GM18498 (cell line): ENCODE measurements around the gene CELF2.

Source experiments
- ATAC-seq: cut with Tn5 transposase; IDR thresholded peaks from one replicate; pipeline ENCODE4 v1.9.1; 2021; ENCODE audit warnings: mild to moderate bottlenecking, moderate library complexity; ENCODE audit not compliant: unreplicated experiment

Gene CELF2

DNA sequence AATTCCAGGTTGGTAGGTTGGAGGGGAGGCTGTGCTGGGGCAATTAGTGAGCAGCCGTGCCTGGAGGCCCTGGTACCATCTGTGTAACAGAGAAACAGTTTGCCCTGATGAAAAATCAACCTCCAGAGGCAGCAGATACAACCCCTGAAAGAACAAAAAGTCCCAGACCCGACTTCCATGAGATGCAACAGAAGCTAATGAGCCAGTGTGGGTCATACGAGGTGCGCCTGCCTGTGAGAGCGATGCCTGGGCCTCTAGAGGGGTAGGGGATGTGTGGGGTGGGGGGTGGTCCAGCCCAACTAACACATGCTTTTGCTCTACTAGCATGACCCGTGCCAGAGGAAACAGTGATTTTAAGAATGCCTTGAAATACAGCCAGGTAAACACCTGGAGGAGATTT is 39.3 kb downstream of the CELF2 start:
- no peak for ATAC-seq

DNA sequence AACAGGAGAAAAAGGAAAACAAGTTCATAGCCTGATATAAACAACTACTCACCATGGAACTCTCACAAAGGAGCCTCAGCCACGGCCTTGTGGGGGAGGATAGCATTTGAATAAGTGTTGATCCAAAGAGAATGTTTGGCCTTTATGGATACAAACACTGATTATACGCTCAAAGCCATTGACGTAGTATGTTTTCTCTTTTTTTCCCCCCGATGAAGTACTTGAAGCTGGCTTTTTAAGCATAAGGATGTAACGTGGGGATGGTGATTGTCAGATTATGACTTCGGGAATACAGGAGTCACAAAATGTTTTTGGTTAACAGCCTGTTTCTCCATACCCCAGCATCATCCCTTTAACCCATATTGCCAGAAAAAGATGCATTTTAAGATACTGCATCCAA is 39.8 kb downstream of the CELF2 start:
- no peak for ATAC-seq

DNA sequence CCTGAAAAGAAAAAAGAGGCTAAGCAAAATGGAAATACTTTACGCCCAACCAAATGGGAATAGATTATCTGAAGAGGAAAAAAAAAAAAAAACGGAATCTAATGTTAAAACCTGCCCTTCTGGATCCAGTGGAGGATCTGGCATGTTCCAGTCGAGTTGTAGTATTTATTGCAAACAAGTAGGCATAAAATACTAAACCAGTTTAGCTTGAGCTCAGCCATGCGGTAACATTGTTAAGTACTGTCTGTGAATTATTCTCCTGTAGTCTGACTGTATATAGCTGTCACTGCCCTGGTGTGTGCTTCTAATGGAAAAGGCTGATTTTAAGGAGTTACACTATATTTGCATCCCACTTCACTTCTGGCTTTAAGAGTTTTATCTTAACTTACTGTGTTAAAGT is 40.3 kb downstream of the CELF2 start:
- ATAC-seq = no peak

DNA sequence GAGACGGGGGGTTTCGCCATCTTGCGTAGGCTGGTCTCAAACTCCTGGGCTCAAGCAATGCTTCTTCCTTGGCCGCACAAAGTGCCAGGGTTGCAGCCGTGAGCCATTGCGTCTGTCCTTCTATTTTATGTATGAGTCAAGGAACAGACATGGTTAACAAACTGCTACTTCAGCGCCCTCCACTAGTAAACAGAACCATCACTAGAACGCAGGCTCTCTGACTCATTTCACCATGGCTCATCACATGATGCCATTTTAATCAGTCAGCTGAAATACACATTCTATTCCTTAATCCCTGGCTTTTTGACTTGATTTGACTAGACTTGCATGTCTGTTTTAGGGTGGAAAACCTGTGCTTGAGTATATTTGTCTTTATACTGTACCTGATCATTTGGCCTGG is 41.3 kb downstream of the CELF2 start:
- no peak for ATAC-seq

GRCh38 chr10:11063856-11064255 is 46.2 kb downstream of the CELF2 start:
- no peak for ATAC-seq

DNA sequence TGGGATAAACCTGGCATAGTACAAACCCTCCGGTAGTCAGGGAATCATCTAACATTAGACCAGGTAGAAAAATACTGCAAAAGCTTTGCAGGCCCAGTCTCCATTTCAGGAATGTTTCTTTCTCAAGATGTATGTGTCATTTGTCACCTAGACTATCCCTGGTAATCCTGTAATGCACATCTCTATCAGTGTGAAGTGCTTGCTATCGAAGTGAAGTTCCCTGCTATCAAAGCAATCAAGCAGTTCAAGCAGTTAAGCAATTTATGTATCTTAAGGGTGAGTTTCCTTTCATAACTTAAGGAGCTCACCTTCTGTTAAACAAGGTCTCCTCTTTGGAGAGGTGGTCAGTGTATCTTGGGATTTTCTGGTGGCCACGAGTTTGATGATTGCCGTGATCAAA is 47.2 kb downstream of the CELF2 start:
- no peak for ATAC-seq

DNA sequence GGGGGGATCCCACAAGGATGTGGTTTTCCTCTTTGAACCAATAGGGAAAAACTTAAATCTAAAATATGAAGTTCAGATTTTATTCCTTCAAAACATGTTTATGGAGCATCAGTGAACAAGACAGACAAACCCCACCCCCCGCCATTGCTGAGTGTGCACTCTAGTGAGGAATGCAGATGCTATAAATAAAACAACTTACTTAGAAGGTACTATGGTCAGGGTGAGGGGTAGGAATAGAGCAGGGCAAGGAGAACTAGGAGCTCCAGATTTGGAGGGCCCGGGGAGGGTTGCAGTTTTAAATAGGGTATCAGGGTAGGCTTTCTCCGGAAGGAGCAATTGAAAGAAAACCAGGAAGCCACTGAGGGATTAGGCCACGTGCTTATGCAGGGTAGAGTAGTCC is 47.9 kb downstream of the CELF2 start:
- no peak for ATAC-seq

- no peak for ATAC-seq
Observed at GRCh38 chr10:11066520-11066919, 48.8 kb downstream of the CELF2 start.

GRCh38 chr10:11068861-11069633 is 51.4 kb downstream of the CELF2 start:
- ATAC-seq = no peak

GRCh38 chr10:11073410-11073809 is 55.7 kb downstream of the CELF2 start:
- ATAC-seq = no peak

GRCh38 chr10:11074536-11075267 is 57.0 kb downstream of the CELF2 start:
- ATAC-seq = no peak

GRCh38 chr10:11076221-11076620 is 58.5 kb downstream of the CELF2 start:
- no peak for ATAC-seq

DNA sequence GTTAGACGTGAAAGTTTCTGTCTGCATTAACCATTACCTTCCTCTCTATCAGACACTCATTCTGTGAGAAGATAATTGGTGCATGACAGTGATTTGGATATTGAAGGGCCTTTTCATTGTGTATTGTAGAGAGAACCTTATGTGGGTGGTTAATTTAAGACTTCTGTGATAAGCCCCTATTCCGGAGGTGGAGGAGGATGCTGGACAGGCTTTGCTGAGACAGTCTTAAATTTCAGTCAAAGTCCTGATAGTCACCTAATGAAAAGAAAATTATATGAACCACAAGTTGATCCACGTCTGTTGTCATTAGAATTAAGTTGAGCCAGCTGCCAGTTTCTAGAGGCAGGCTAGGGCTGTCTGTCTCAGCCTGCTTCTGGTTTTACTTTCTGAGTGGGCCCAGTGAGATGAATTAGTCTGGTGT is 62.9 kb downstream of the CELF2 start:
- ATAC-seq = peak; percentile 83

DNA sequence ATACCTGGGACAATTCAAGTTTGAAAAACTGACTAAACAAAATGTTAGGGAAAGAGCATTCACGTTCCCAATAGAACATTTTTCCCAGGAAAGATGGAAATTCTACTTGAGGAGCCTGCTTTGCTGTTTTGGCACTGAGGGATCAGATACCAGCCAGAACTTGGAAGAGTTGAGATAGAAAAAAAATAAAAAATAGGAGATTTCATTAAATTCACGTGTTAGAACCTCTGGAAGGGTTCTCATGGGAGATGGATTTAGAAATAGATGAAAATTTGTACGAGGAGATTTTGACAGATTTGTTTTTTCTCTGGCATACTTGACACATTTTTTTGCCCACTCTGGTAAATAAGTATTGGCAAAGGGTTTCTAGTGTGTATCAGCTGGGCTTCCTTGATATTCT is 63.7 kb downstream of the CELF2 start:
- no peak for ATAC-seq

GRCh38 chr10:11082526-11082925 is 64.9 kb downstream of the CELF2 start:
- no peak for ATAC-seq

DNA sequence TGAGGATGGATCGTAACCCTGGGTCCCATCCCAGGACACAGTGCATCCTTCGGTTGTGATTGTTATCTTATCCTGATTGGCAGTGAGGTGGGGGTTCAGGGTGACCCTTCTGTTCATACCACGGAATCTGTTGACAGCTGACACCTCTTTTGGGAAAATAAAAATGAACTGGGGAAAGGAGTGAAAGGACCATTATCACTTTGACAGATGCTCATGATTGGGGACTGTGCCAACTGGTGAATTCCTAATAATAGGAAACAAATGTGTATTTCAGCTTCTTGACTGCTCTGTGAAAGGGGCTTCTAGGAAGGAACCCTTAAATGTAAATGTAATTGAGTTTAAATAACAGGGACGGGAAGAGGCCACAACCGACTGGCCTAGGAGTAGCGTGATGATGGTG is 65.4 kb downstream of the CELF2 start:
- ATAC-seq = no peak

DNA sequence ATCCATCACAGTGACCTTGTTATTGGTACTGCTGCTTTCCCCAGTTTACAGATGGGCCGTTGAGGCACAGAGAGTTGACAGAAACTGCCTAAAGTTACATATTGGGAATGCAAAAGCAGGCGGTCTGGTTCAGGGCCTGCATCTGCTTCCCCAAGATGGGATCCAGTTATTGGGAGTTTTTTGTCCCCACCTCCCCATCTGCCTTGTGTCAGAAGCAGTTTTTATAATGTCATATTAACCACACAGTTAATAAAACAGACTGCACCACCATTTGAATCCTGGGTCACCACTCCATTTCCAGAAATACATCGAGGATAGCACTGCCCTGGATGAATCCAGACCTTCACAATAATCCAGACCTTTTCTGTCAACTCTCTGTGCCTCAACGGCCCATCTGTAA is 67.9 kb downstream of the CELF2 start:
- no peak for ATAC-seq

DNA sequence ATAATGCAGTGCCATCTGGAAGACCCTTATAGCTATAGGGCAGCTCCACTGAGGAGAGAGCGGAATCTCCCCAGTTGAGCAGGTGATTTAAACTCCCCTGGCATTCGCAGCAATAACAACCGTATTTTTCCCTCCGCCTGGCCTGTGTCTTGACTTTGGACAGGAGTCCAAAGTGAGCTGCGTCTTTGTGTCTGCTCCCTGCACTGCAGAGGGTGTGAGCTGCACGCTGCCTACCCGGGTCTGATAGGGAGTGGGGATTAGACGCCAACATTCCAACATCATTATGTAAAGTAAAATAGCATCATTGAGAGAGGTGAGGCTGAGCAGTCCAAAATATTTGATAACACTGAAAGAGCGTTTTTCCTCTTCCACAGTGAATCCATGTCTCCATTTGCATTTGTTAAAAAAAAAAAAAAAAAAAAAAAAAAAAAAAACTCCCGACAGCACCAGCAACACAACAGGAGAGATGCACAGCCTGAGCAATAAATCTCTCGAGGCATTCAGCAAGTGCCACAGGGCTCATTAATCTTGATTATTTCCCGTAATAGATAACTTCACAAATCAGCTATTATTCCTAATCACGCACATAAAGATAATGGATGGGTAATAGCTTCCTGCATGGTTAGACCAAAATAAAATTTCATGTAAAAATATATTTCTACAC is 68.6 kb downstream of the CELF2 start:
- no peak for ATAC-seq

- no peak for ATAC-seq
Observed at GRCh38 chr10:11087372-11087771, 69.7 kb downstream of the CELF2 start.

GRCh38 chr10:11088709-11089108 is 71.0 kb downstream of the CELF2 start:
- no peak for ATAC-seq

DNA sequence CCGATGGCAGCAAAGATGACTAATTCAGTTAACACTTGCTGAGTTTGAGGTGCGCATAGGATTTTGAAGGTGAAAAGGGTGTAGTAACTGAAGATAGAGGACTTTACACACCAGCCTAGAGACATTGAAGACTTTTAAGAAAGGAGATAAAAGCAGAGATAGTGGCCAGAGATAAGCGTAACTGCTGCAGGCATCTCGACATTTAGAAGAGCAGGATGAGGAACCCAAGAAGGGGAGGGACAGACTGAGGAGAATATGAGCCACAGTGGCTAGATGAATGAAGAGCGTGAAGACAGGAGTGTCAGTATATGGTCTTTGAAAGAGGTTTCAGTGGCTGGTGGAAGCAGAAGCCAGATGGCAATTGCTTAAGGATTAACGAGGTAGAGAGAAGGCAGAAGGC is 71.6 kb downstream of the CELF2 start:
- no peak for ATAC-seq

- ATAC-seq = no peak
Observed at GRCh38 chr10:11091517-11092102, 73.9 kb downstream of the CELF2 start.
